ENCODE data around the gene PALD1. TPM values are rescaled to one million over a fixed set of nuclear protein-coding genes. Genes with fewer than 3 reads are reported as not detected.
"Not testable (repeated sequence)": the region's sequence is repeated elsewhere in the genome, so short reads cannot be mapped to it uniquely, and the experiment has no call there.

PALD1 gene
- total RNA-seq, 4 donors from 2014 or later = 10.4 to 19.1 (median 12.8) TPM

DNA sequence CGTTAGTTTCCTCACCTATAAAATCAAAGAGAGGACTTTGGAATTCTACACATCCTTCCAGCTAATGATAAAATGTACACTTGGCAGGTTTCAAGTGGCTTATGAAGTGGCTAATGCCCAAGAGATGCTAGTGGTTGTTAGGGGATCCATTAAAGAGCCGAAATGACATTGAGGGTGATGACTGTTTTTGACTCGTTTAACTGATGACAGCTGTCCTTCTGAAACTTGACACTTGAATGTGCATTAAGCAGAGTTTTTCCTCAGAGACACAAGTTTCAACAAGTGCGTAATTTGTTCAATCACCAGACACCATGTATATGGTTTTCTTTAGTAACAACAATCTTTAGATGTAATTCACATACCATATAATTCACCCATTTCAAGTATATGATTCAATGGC lies 125.5 kb downstream of the PALD1 start:
- Histone ChIP-seq H3K27ac (replicated peaks in 1 of 4) (no peak overlapping the region), H3K4me3 (no peak overlapping the region), H3K27me3 (no peaks in the 10 kb centered on the region), H3K9me3 (no peaks in the 10 kb centered on the region), H3K4me1 (no peaks in the 10 kb centered on the region), H3K36me3 (no peaks in the 10 kb centered on the region)
- intact Hi-C loops (cut with DNase I) = no loop called here
- peak; percentile 26 for DNase-seq (ENCODE audit: extremely low spot score)
- TF ChIP-seq, protein P1, sequence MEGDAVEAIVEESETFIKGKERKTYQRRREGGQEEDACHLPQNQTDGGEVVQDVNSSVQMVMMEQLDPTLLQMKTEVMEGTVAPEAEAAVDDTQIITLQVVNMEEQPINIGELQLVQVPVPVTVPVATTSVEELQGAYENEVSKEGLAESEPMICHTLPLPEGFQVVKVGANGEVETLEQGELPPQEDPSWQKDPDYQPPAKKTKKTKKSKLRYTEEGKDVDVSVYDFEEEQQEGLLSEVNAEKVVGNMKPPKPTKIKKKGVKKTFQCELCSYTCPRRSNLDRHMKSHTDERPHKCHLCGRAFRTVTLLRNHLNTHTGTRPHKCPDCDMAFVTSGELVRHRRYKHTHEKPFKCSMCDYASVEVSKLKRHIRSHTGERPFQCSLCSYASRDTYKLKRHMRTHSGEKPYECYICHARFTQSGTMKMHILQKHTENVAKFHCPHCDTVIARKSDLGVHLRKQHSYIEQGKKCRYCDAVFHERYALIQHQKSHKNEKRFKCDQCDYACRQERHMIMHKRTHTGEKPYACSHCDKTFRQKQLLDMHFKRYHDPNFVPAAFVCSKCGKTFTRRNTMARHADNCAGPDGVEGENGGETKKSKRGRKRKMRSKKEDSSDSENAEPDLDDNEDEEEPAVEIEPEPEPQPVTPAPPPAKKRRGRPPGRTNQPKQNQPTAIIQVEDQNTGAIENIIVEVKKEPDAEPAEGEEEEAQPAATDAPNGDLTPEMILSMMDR (IDR thresholded peaks at IDR 0.05) = no peak
- TF ChIP-seq POLR2AphosphoS5 (IDR thresholded peaks at IDR 0.05) = no peak
- 97% methylated on average over 4 of the region's 4 CpGs for WGBS

DNA sequence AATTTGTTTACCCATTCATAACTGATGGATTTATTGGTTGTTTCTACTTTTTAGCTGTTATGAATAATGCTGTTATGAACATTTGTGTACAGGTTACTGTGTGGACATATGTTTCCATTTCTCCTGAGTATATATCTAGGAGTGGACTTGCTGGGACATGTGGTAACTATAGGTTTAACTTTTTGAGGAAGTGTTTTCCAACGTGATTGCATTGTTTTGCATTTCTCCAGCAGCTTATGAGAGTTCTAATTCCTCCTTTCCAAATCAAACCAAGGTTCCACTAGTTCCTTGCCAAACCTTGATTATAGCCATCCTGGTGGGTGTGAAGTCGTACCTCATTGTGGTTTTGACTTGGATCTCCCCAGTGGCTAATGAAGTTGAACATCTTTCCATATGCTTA lies 126.6 kb downstream of the PALD1 start:
- intact Hi-C loops (cut with DNase I) = no loop called here
- TF ChIP-seq, protein P1 (IDR thresholded peaks at IDR 0.05) = no peak
- TF ChIP-seq EP300 (IDR thresholded peaks at IDR 0.05) (no peak), POLR2AphosphoS5 (IDR thresholded peaks at IDR 0.05) (no peak), POLR2A (IDR thresholded peaks at IDR 0.05; ENCODE audit: low read depth) (no peak)
- Histone ChIP-seq H3K27me3 (no peaks in the 10 kb centered on the region), H3K4me3 (no peak overlapping the region), H3K9me3 (no peaks in the 10 kb centered on the region), H3K27ac (replicated peaks in 1 of 4) (no peak overlapping the region), H3K36me3 (no peaks in the 10 kb centered on the region), H3K4me1 (no peaks in the 10 kb centered on the region)
- DNase-seq (ENCODE audit: extremely low spot score) = no peak
- 77% methylated on average over 2 of the region's 2 CpGs for WGBS

DNA sequence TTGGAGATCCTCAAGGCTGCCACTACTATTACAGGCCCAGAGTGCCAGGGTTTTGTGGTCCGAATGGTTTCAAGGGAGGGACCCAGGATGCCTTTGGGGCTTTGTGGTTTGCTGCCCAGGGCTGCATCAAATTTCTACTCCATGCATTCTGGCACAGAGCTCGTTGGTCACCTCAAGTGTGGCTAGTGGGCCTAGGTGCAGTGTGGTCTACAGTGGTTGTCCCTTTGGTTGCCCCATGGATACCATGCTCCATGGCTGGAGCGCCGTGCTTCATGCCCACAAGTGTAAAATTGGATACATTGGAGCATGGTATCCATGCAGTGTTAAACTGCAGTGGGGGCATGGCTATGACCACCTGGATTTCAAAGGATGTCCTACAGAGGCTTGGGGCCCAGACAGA lies 129.4 kb downstream of the PALD1 start:
- Histone ChIP-seq H3K4me3 (no peak overlapping the region), H3K27ac (replicated peaks in 1 of 4) (no peak overlapping the region), H3K27me3 (no peaks in the 10 kb centered on the region), H3K4me1 (no peaks in the 10 kb centered on the region), H3K36me3 (no peaks in the 10 kb centered on the region), H3K9me3 (no peaks in the 10 kb centered on the region)
- intact Hi-C loops (cut with DNase I) = no loop called here
- 95% methylated on average over 4 of the region's 4 CpGs for WGBS
- peak; percentile 55 for DNase-seq (ENCODE audit: extremely low spot score)
- no peak for TF ChIP-seq EP300 (IDR thresholded peaks at IDR 0.05)
- TF ChIP-seq POLR2AphosphoS5 (IDR thresholded peaks at IDR 0.05) = no peak
- no peak for TF ChIP-seq POLR2A (IDR thresholded peaks at IDR 0.05; ENCODE audit: low read depth)
- TF ChIP-seq, protein P1 (IDR thresholded peaks at IDR 0.05) = no peak

DNA sequence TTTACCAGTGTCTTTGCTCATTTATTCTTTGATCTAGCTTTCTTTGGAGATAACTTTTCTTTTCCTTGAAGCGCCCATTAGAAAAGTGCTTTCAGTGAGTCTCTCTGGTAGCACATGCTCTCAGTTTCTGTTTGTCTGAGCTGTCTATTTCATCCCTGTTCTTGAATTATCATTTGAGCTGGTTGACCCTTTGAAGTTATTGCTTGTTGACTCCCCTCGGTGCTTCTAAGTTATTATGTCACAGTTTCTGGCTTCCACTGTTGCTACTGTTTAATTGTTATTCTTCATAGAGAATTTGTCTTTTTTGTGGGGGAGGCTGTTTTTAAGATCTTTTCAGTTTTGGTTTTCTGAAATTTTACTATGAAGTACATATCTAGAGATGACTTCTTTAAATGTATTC lies 135.4 kb downstream of the PALD1 start:
- no peak for DNase-seq (ENCODE audit: extremely low spot score)
- no peak for TF ChIP-seq POLR2A (IDR thresholded peaks at IDR 0.05; ENCODE audit: low read depth)
- TF ChIP-seq POLR2AphosphoS5 (IDR thresholded peaks at IDR 0.05) = no peak
- TF ChIP-seq EP300 (IDR thresholded peaks at IDR 0.05) = no peak
- TF ChIP-seq, protein P1 (IDR thresholded peaks at IDR 0.05) = no peak
- Histone ChIP-seq H3K27me3 (peaks cover 0 to 3% (median 0%) of the 10 kb centered on the region in 4 donors), H3K27ac (replicated peaks in 1 of 4) (no peak overlapping the region), H3K4me3 (no peak overlapping the region), H3K9me3 (no peaks in the 10 kb centered on the region), H3K36me3 (no peaks in the 10 kb centered on the region), H3K4me1 (no peaks in the 10 kb centered on the region)
- intact Hi-C loops (cut with DNase I) = no loop called here
- 88% methylated on average over 2 of the region's 2 CpGs for WGBS

DNA sequence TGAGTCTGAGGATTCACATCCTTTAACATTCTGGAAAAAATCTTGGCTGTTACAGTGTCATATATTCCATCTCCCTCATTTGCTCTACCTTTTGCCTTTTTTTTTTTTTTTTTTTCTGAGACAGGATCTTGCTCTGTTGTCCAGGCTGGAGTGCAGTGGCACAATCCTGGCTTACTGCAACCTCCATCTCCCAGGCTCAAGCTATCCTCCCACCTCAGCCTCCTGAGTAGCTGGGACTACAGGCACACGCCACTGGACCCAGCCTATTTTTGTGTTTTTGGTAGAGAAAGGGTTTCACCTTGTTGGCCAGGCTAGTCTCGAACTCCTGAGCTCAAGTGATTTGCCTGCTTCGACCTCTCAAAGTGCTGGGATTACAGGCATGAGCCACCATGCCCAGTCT lies 135.8 kb downstream of the PALD1 start:
- H3K27me3 ChIP-seq; H3K27ac ChIP-seq (replicated peaks in 1 of 4); H3K9me3 ChIP-seq; H3K36me3 ChIP-seq; DNase-seq (ENCODE audit: extremely low spot score); H3K4me3 ChIP-seq; intact Hi-C loops (cut with DNase I); H3K4me1 ChIP-seq: not testable (repeated sequence)
- 88% methylated on average over 3 of the region's 3 CpGs for WGBS

Measured in esophagus muscularis mucosa (tissue), 4 donors.